Renal cortex interstitium (tissue), 11 donors: Measurements from ENCODE around the gene MYCL. TPM values are rescaled to one million over a fixed set of nuclear protein-coding genes. Genes with fewer than 3 reads are reported as not detected.
"Not testable (repeated sequence)": the region's sequence is repeated elsewhere in the genome, so short reads cannot be mapped to it uniquely, and the experiment has no call there.

Experiments
- DNase-seq, 11 donors: peaks; one replicate each; pipeline ENCODE4 v3.0.0-alpha.2; 2013; ENCODE audit warnings: low read depth in 9 of 11, low spot score in 4 of 11; ENCODE audit errors: extremely low read depth in 1 of 11
- polyA plus RNA-seq, 3 donors: library from polyadenylated mRNA; unstranded; fragments of 120-200 nt; gene quantifications; one replicate each; pipeline ENCODE4 v1.2.1, GENCODE V29; 2013; ENCODE audit not compliant: insufficient read length in 3 of 3

The MYCL gene
- polyA plus RNA-seq, 3 donors = 7.5 to 8.4 (median 8.1) TPM

DNA sequence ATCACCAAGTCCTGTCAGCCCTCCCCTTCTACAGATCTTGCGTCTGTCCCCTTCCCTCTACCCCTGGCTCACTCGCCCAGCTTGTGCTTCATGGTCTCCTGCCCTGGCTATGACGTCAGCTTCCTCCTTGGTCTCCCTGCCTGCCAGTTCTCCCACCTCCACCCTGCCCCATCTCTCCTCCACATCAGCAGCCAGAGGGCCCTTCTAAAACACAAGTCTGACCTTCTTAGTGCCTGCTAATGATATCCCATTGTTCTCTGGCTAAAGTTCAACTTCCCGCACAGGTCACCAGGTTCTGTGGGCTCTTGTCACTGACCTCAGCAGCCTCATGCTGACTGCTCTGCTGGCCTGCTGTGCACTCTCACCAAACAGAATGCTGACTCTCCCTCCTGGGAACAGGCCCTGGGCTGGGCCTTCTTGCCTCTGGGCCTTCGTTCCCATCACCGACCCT is 24.7 kb upstream of the MYCL start:
- DNase-seq = no peak

- DNase-seq = no peak
These were observed 24.1 kb upstream of the MYCL start for GRCh38 chr1:39925721-39926342.

DNA sequence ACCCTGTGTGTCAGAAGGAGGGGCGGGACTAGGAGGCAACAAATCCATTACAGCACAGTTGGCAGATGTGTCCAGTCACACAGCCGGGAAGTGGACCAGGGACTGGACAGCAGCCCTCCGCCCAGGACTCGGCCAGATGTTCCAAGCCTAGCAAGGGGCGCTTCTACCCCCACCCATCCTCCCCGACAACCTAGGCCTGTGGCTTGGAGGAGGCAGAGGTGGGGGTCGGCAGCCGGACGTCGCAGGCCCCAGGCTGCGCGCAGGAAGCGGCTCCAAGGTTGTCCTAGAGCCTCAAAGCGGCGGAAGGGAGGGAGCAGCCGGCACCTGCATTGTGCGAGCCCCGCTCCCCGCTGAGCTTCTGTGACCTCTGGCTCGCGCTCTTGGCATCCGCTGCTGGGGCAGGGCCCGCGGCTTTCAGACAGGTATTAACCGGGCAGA is 20.6 kb upstream of the MYCL start:
- no peak for DNase-seq

- DNase-seq = peak in 5 of 11 donors; percentile 47 to 77 (median 66)
These were observed 17.8 kb upstream of the MYCL start for GRCh38 chr1:39919545-39919944.

DNA sequence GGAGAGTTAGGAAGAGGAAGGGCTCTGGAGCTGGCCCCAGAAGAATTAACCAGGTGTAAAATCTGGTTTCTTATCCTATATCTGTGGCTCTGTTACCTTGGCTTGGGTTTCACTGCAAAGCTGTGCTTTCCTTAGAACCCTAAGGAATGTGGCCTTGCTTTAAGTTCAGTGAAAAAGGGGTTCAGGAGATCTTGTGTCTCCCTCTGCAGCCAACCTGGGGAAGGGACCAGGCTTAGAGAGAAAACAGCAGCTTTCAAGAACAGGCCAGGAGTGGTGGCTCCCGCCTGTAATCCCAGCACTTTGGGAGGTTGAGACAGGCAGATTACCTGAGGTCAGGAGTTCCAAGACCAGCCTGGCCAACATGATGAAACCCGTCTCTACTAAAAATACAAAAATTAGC is 16.1 kb upstream of the MYCL start:
- no peak for DNase-seq

DNA sequence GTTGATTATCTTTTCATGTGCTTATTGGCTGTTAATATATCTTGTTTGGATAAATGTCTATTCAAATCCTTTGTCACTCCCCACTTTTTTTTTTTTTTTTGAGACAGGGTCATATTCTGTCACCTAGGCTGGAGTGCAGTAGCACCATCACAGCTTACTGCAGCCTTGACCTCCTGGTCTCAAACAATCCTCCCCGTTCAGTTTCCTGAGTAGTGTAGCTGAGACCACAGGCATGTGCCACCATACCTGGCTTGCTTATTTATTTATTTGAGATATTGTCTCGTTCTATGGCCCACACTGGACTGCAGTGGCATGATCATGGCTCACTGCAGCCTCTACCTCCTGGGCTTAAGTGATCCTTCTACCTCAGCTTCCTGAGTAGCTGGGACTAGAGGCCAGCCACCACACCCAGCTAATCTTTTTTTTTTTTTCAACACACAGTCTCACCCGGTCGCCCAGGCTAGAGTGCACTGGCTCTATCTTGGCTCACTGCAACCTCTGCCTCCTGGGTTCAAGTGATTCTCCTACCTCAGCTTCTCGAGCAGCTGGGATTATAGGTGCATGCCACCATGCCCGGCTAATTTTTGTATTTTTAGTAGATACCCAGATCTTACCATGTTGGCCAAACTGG is 13.9 kb upstream of the MYCL start:
- no peak for DNase-seq

DNA sequence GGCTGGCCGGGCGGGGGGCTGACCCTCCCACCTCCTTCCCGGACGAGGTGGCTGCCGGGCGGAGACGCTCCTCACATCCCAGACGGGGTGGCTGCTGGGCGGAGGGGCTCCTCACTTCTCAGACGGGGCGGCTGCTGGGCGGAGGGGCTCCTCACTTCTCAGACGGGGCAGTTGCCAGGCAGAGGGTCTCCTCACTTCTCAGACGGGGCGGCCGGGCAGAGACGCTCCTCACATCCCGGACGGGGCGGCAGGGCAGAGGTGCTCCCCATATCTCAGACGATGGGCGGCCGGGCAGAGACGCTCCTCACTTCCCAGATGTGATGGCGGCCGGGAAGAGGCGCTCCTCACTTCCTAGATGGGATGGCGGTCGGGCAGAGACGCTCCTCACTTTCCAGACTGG is 11.4 kb upstream of the MYCL start:
- not testable (repeated sequence) for DNase-seq

GRCh38 chr1:39910263-39910662 is 8.5 kb upstream of the MYCL start:
- DNase-seq = no peak

GRCh38 chr1:39908534-39908933 is 6.8 kb upstream of the MYCL start:
- DNase-seq = no peak

DNA sequence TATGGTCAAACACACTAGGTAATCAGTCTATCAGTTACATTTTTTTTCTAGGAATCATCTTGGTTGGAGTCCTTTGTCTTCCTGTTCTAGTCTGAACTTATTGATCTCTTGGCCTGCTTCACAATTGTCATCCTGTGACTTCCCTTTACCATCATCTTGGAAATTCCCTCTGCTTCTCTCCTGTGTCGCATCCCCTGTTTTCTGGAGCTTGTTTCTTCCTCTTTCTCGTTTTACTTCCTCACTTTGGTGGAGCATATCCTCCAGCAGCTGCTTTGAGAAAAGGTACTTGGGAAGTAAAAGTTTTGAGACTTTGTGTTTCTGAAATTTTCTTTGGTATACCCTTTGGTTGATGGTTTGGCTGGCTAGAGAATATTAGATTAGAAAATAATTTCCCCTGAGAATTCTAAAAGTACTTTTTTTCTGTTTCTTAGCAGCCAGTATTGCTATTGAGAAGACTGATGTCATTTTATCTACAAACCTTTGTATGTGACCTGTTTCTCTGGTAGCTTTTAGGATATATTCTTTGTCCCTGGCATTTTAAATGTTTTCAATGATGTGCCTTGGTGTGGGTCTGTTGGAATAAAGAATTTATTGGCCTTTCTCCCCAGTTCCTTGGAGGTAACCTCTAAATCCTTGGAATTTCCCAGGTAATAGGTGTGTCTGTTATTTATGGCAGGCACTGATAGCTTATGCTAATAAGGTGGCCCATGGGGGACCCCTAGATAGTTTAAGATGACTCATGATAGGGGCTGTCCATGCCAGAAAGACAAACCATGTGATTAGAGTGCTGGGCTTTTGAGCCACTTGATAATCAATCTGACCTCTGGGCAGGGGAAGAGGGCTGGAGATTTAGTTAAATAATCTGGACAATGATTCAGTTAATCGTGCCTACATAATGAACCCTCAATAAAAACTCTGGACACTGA is 6.1 kb upstream of the MYCL start:
- no peak for DNase-seq

- no peak for DNase-seq
These were observed 3.5 kb upstream of the MYCL start for GRCh38 chr1:39905172-39905571.

- no peak for DNase-seq
These were observed 717 bp upstream of the MYCL start for GRCh38 chr1:39902460-39902807.

GRCh38 chr1:39901464-39901713 is 328 bp downstream of the MYCL start:
- no peak for DNase-seq

- no peak for DNase-seq
These were observed 854 bp downstream of the MYCL start for GRCh38 chr1:39900662-39901463.

DNA sequence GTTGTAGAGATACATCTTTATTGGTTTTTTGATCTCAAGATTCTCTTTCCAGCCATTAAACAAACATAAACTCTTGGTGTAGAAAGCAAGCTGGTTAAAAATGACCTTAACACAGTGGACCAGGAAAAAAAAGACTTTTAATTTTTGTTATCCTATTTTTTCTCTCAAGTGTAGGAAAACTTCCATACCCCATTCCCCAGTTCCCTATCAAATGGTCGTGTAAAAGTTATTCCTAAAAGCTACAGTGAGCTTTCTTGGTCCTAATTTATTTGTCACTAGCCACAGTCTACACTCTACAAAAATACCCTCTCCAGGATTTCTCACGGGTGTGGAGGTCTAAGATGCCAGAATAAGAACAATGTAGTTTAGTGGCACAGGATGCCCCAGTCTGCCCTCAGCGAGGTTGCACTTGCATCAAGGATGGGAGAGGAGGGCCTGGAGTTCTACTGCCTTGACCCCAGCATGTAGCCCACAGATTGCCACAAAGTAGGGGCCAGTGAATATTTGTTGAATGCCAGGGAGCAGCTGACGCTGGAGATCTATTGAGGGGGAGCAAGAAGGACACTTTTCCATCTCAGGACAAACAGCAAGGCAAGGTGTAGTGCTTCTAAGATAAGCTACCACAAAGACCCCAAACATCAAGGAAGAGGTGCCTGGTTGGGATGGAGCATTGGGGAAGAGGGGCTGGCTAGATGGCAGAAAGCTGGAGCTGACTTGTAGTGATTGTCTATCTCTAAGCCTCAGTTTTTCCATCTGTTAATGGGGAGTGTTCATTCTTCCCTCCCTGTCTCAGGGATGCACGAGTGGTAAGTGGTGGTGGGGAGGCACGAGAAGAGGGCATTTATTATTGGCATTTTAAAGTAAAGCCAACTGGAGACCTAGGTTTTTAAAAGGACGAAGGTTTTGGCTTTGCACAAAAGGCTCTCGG is 1.8 kb downstream of the MYCL start:
- no peak for DNase-seq

GRCh38 chr1:39898648-39899603 is 2.8 kb downstream of the MYCL start:
- DNase-seq = peak in 5 of 11 donors; percentile 47 to 75 (median 63)

DNA sequence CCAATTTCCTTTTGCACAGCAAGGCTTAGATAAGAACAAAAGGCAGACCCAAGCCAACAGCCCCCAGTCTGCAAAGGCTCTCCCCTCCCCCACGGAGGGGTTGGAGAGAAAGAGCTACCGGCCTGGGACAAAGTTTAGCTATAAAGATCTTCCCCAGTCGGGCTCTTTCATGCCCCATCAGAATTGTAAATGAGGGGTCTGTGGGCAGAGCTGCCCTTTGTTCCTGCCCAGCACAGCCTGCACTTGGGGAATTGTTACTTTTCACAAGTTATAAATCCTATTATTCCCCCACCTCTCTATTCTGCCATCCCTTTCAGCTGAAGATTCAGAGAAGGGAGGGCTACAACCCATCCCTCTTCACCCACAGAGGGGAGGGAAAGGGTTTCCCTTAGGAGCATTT is 3.5 kb downstream of the MYCL start:
- DNase-seq = no peak
